ENCODE measurements around the gene FREM1. TPM values are rescaled to one million over a fixed set of nuclear protein-coding genes. Genes with fewer than 3 reads are reported as not detected.

Gene FREM1
- total RNA-seq, 1 donor from 2014 or later = 2.7 TPM

DNA sequence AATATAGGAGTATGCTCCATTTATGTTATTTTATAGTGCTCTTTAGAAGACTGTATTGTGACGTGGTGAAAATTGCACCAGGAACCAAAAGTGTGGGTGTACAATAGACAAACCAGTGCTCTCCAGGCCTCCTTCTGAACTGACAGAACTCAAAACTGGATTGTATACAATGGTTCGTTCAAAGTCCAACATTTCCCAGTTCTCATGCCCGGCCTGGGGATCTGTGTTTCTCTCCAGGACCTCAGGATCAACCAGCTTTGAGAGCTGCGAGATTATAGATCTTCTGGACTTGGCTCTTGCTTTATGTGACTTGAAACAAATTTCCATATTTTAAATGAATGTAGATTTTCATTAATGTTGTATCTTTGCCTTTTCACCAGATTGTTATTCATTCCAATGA is 126.9 kb downstream of the FREM1 start:
- no peak overlapping the region for H3K27ac ChIP-seq
- H3K4me3 ChIP-seq = no peak overlapping the region
- no peak for DNase-seq (ENCODE audit: extremely low spot score in 2 of 2)
- no peaks in the 10 kb centered on the region for H3K27me3 ChIP-seq
- intact Hi-C loops (cut with DNase I) = no loop called here
- TF ChIP-seq, protein P1, sequence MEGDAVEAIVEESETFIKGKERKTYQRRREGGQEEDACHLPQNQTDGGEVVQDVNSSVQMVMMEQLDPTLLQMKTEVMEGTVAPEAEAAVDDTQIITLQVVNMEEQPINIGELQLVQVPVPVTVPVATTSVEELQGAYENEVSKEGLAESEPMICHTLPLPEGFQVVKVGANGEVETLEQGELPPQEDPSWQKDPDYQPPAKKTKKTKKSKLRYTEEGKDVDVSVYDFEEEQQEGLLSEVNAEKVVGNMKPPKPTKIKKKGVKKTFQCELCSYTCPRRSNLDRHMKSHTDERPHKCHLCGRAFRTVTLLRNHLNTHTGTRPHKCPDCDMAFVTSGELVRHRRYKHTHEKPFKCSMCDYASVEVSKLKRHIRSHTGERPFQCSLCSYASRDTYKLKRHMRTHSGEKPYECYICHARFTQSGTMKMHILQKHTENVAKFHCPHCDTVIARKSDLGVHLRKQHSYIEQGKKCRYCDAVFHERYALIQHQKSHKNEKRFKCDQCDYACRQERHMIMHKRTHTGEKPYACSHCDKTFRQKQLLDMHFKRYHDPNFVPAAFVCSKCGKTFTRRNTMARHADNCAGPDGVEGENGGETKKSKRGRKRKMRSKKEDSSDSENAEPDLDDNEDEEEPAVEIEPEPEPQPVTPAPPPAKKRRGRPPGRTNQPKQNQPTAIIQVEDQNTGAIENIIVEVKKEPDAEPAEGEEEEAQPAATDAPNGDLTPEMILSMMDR (IDR thresholded peaks at IDR 0.05) = no peak
- TF ChIP-seq POLR2AphosphoS5 (IDR thresholded peaks at IDR 0.05; ENCODE audit: insufficient read depth in 1 of 2, low read depth in 1 of 2) (no peak), POLR2A (IDR thresholded peaks at IDR 0.05) (no peak)
- no peaks in the 10 kb centered on the region for H3K9me3 ChIP-seq
- no peaks in the 10 kb centered on the region for H3K4me1 ChIP-seq
- H3K36me3 ChIP-seq = no peaks in the 10 kb centered on the region

DNA sequence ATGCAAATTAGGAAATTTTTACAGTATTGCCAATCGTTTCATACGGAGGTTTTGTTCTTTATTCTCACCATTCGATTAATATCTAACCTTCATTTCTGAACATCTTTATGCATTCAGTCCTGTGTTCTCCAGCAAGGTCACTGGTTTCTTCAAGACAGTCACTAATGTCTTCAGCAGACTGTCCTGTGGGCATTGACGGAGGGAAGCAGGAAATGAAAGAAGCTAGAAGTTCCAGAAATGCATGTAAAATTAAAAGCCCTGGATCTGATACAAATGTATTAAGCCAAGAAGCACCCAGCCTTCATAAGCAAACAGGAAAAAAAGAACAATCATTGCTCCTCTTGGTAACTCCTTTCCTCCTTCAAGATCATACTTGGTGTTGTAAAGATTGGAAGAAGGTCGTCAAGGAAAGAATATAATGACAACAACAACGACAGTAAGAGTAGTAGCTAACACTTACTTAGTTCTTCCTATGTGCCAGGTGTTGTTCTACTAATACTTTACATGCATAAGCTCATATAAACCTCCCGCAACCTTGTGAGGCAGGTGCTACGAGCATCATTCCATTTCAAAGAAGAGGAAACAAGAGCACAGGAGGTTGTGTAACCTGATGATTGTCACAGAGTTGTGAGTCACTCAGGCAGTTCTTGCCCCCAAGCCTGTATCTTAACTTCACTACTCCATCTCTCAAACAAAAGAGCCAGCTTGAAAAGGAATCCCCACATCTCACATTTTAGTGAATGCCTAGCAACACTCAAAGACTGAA is 127.8 kb downstream of the FREM1 start:
- H3K9me3 ChIP-seq = no peaks in the 10 kb centered on the region
- TF ChIP-seq POLR2A (IDR thresholded peaks at IDR 0.05) (no peak), POLR2AphosphoS5 (IDR thresholded peaks at IDR 0.05; ENCODE audit: insufficient read depth in 1 of 2, low read depth in 1 of 2) (no peak)
- TF ChIP-seq, protein P1 (IDR thresholded peaks at IDR 0.05) = no peak
- H3K27ac ChIP-seq = no peak overlapping the region
- H3K4me3 ChIP-seq = no peak overlapping the region
- no peaks in the 10 kb centered on the region for H3K4me1 ChIP-seq
- H3K27me3 ChIP-seq = no peaks in the 10 kb centered on the region
- H3K36me3 ChIP-seq = no peaks in the 10 kb centered on the region
- no peak for DNase-seq (ENCODE audit: extremely low spot score in 2 of 2)
- intact Hi-C loops (cut with DNase I) = no loop called here

DNA sequence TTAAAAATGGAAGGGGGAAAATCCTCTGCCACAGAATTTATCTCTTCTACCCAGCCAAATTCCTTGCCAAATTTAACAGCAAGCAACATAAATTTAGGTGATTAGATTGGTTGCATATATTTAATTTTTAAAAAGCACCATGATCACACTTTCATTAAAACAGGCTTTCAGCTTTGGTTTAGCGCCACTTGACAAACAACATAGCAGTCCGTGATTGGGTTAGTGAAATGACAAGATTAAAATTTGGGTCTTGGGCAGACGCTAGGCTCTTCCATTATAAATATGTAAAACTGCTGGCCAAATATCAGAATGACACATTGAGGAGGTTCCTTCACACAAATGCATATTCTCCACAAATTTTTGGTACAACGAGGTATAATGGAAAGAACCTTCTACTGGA is 129.5 kb downstream of the FREM1 start:
- H3K4me1 ChIP-seq = no peaks in the 10 kb centered on the region
- H3K27ac ChIP-seq = no peak overlapping the region
- DNase-seq (ENCODE audit: extremely low spot score in 2 of 2) = no peak
- H3K27me3 ChIP-seq = no peaks in the 10 kb centered on the region
- no peaks in the 10 kb centered on the region for H3K36me3 ChIP-seq
- H3K9me3 ChIP-seq = no peaks in the 10 kb centered on the region
- intact Hi-C loops (cut with DNase I) = no loop called here
- no peak overlapping the region for H3K4me3 ChIP-seq
- TF ChIP-seq POLR2AphosphoS5 (IDR thresholded peaks at IDR 0.05; ENCODE audit: insufficient read depth in 1 of 2, low read depth in 1 of 2) (no peak), POLR2A (IDR thresholded peaks at IDR 0.05) (no peak)
- TF ChIP-seq, protein P1 (IDR thresholded peaks at IDR 0.05) = no peak

DNA sequence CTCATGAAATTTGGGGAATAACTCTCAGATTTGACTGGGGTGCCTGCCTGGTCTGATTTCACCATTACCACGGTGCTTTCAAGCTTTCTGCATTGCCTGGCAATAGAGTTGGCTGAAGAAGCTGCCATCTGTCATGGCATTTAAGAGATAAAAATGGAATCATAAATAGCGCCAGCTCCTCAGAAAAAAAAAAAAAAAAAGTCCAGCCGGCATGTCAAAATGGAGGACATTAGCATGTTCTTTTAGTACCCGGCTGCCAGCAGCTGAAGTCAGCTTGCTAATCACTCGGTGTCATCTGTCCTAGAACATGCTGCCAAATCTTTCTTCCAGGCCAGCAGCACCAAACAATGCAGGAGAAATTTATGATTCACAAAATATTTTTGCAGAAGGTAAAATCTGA is 130.0 kb downstream of the FREM1 start:
- Histone ChIP-seq H3K4me3 (no peak overlapping the region), H3K36me3 (no peaks in the 10 kb centered on the region), H3K27me3 (no peaks in the 10 kb centered on the region), H3K4me1 (no peaks in the 10 kb centered on the region), H3K27ac (no peak overlapping the region), H3K9me3 (no peaks in the 10 kb centered on the region)
- DNase-seq (ENCODE audit: extremely low spot score in 2 of 2) = no peak
- TF ChIP-seq POLR2AphosphoS5 (IDR thresholded peaks at IDR 0.05; ENCODE audit: insufficient read depth in 1 of 2, low read depth in 1 of 2) = no peak
- no peak for TF ChIP-seq POLR2A (IDR thresholded peaks at IDR 0.05)
- TF ChIP-seq, protein P1 (IDR thresholded peaks at IDR 0.05) = no peak
- intact Hi-C loops (cut with DNase I) = no loop called here

DNA sequence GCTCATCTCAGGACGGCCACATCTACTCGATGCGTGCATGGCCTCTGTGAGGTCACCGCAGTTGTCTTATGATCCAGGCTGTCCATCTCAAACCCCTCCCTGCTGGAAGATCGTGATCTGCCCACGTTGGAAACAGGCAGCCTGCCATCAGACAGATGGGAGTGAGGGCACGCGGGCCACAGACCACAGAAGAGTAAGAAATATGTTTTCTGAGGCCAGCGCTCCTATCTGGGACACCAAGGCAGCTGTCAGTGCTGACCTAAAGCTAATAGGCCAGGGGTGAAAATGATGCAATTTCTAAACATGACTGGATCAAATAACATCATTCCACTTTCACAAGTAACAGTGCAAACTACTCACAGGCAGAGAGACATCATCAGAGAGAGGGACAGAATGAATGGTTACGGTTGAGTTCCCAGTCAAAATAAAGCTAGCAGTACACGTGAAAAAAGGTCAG is 130.6 kb downstream of the FREM1 start:
- intact Hi-C loops (cut with DNase I) = no loop called here
- TF ChIP-seq, protein P1 (IDR thresholded peaks at IDR 0.05) = no peak
- no peak for TF ChIP-seq POLR2AphosphoS5 (IDR thresholded peaks at IDR 0.05; ENCODE audit: insufficient read depth in 1 of 2, low read depth in 1 of 2)
- TF ChIP-seq POLR2A (IDR thresholded peaks at IDR 0.05) = no peak
- H3K27ac ChIP-seq = no peak overlapping the region
- H3K36me3 ChIP-seq = no peaks in the 10 kb centered on the region
- H3K27me3 ChIP-seq = no peaks in the 10 kb centered on the region
- no peaks in the 10 kb centered on the region for H3K9me3 ChIP-seq
- no peaks in the 10 kb centered on the region for H3K4me1 ChIP-seq
- no peak for DNase-seq (ENCODE audit: extremely low spot score in 2 of 2)
- H3K4me3 ChIP-seq = no peak overlapping the region
